IMR-90 (cell line): ENCODE measurements around the gene ADAMTS12. TPM values are rescaled to one million over a fixed set of nuclear protein-coding genes. Genes with fewer than 3 reads are reported as not detected.

Source experiments
- ATAC-seq: fragments of 200-7000 bp; cut with Tn5 transposase; 2 replicates; pipeline ENCODE4 v1.9.1; 2020; ENCODE audit warnings: low read depth, mild to moderate bottlenecking, moderate library complexity
- BruUV-seq: library from RNA; stranded (reverse); fragments of 400-500 nt; replicated peaks from 2 replicates; lab custom pipeline; 2021; lab: Mats Ljungman, UMichigan
- CTCF ChIA-PET: fragments of 300-600 bp; formaldehyde crosslinking; extraction: SDS; loops from one replicate; lab custom pipeline; 2021; ENCODE audit warnings: antibody characterized with exemption; lab: Yijun Ruan, JAX
- POLR2A ChIA-PET: fragments of 300-600 bp; sonication (Branson Sonifier 250); formaldehyde crosslinking; loops from one replicate; lab custom pipeline; 2022; ENCODE audit warnings: antibody characterized with exemption; ENCODE audit not compliant: unreplicated experiment; lab: Charles Lee
- DNase-seq: peaks from one replicate; pipeline ENCODE4 v3.0.0; 2013
- H2AFZ ChIP-seq: replicated peaks from 2 replicates; pipeline ENCODE3; 2013; ENCODE audit warnings: low read length, mild to moderate bottlenecking; ENCODE audit not compliant: poor library complexity
- H2AK5ac ChIP-seq: 2 replicates; pipeline ENCODE4 v1.6.1; 2013; ENCODE audit warnings: low read depth, low read length, inconsistent platforms
- H2AK9ac ChIP-seq: replicated peaks from 2 replicates; pipeline ENCODE3; 2013; ENCODE audit warnings: mild to moderate bottlenecking, low read depth, low read length, moderate library complexity; ENCODE audit not compliant: poor library complexity
- H2BK120ac ChIP-seq: 2 replicates; pipeline ENCODE4 v1.6.1; 2013; ENCODE audit warnings: low read depth, low read length, inconsistent platforms
- H2BK15ac ChIP-seq: 3 replicates; pipeline ENCODE4 v1.6.1; 2013; ENCODE audit warnings: low read depth, low read length, inconsistent platforms
- H2BK20ac ChIP-seq: 2 replicates; pipeline ENCODE4 v1.6.1; 2013; ENCODE audit warnings: low read depth, mild to moderate bottlenecking, inconsistent platforms, low read length, moderate library complexity
- H2BK5ac ChIP-seq: 2 replicates; pipeline ENCODE4 v1.6.1; 2013; ENCODE audit warnings: mild to moderate bottlenecking, low read depth, low read length, inconsistent platforms; ENCODE audit not compliant: poor library complexity, severe bottlenecking
- H3K14ac ChIP-seq: replicated peaks from 2 replicates; pipeline ENCODE4 v1.6.1; 2013; ENCODE audit warnings: low read depth, low read length, inconsistent platforms
- H3K18ac ChIP-seq: 2 replicates; pipeline ENCODE4 v1.6.1; 2013; ENCODE audit warnings: low read depth, low read length, control low read depth
- H3K23ac ChIP-seq: 2 replicates; pipeline ENCODE4 v1.6.1; 2013; ENCODE audit warnings: low read depth, low read length, inconsistent platforms
- H3K27ac ChIP-seq: 2 replicates; pipeline ENCODE4 v1.5.1; 2013; ENCODE audit warnings: mild to moderate bottlenecking, control low read depth, low read length; ENCODE audit not compliant: insufficient read depth
- H3K27me3 ChIP-seq: 2 replicates; pipeline ENCODE4 v1.6.1; 2013; ENCODE audit warnings: low read length; ENCODE audit not compliant: control insufficient read depth, insufficient read depth
- H3K36me3 ChIP-seq: 2 replicates; pipeline ENCODE4 v1.6.1; 2013; ENCODE audit warnings: low read length, mixed read lengths; ENCODE audit not compliant: control insufficient read depth, insufficient read depth
- H3K4ac ChIP-seq: 2 replicates; pipeline ENCODE4 v1.6.1; 2013; ENCODE audit warnings: low read depth, low read length, inconsistent platforms
- H3K4me1 ChIP-seq: 2 replicates; pipeline ENCODE4 v1.6.1; 2013; ENCODE audit warnings: low read length, mixed read lengths; ENCODE audit not compliant: control insufficient read depth, insufficient read depth
- H3K4me2 ChIP-seq: 2 replicates; pipeline ENCODE4 v1.6.1; 2013; ENCODE audit warnings: low read depth, mild to moderate bottlenecking, control low read depth, low read length, moderate library complexity
- H3K4me3 ChIP-seq: 2 replicates; pipeline ENCODE4 v1.5.1; 2013; ENCODE audit warnings: low read depth, mild to moderate bottlenecking, control low read depth, low read length, moderate library complexity; ENCODE audit not compliant: insufficient read depth
- H3K56ac ChIP-seq: 2 replicates; pipeline ENCODE4 v1.6.1; 2013; ENCODE audit warnings: low read length, inconsistent platforms; ENCODE audit not compliant: insufficient read depth; ENCODE audit errors: extremely low read depth
- H3K79me1 ChIP-seq, 2 experiments: 2 replicates each; pipeline ENCODE4 v1.6.1; 2013; ENCODE audit warnings: low read length in 2 of 2, inconsistent platforms in 1 of 2, low read depth in 1 of 2
- H3K9ac ChIP-seq: 2 replicates; pipeline ENCODE4 v1.6.1; 2013; ENCODE audit warnings: low read depth, low read length, control low read depth
- H3K9me1 ChIP-seq: 2 replicates; pipeline ENCODE4 v1.6.1; 2013; ENCODE audit warnings: low read length, inconsistent platforms; ENCODE audit not compliant: insufficient read depth
- H3K9me3 ChIP-seq: 2 replicates; pipeline ENCODE4 v1.6.1; 2013; ENCODE audit warnings: low read length; ENCODE audit not compliant: control insufficient read depth, insufficient read depth
- H4K20me1 ChIP-seq: 2 replicates; pipeline ENCODE4 v1.6.1; 2013; ENCODE audit warnings: low read length, inconsistent platforms; ENCODE audit not compliant: insufficient read depth
- H4K5ac ChIP-seq: 2 replicates; pipeline ENCODE4 v1.6.1; 2013; ENCODE audit warnings: mild to moderate bottlenecking, low read depth, low read length, control low read depth
- H4K8ac ChIP-seq, 2 experiments: 2 replicates each; pipeline ENCODE4 v1.6.1; 2013; ENCODE audit warnings: low read depth in 2 of 2, low read length in 2 of 2, control low read depth in 1 of 2, inconsistent platforms in 1 of 2
- H4K91ac ChIP-seq: 2 replicates; pipeline ENCODE4 v1.6.1; 2013; ENCODE audit warnings: low read depth, low read length, inconsistent platforms; ENCODE audit not compliant: insufficient read depth
- BHLHE40 ChIP-seq: fragments of 150-350 bp; IDR thresholded peaks from 2 replicates; pipeline ENCODE4 v1.6.1; 2016; ENCODE audit warnings: mild to moderate bottlenecking, low read depth, low read length
- CTCF ChIP-seq: conservative IDR thresholded peaks from 2 replicates; pipeline ENCODE4 v1.5.1; 2012; ENCODE audit warnings: mild to moderate bottlenecking, low read depth, low read length, improper control_type of control experiment
- ELK1 ChIP-seq: fragments of 150-350 bp; IDR thresholded peaks from 2 replicates; pipeline ENCODE4 v1.6.1; 2016; ENCODE audit warnings: low read depth, mild to moderate bottlenecking, low read length, moderate library complexity, borderline replicate concordance
- FOS ChIP-seq: fragments of 150-350 bp; IDR thresholded peaks from 2 replicates; pipeline ENCODE4 v1.6.1; 2016; ENCODE audit warnings: low read depth, low read length
- MAFK ChIP-seq: IDR thresholded peaks from 2 replicates; pipeline ENCODE4 v1.6.1; 2012; ENCODE audit warnings: low read depth, low read length, improper control_type of control experiment
- MXI1 ChIP-seq: IDR thresholded peaks from 2 replicates; pipeline ENCODE4 v1.6.1; 2012; ENCODE audit warnings: low read depth, mild to moderate bottlenecking, low read length, moderate library complexity, borderline replicate concordance
- NFE2L2 ChIP-seq: fragments of 150-350 bp; IDR thresholded peaks from 2 replicates; pipeline ENCODE4 v1.6.1; 2016; ENCODE audit warnings: low read depth, mild to moderate bottlenecking, low read length
- POLR2A ChIP-seq: IDR thresholded peaks from 2 replicates; pipeline ENCODE4 v1.6.1; 2012; ENCODE audit warnings: mild to moderate bottlenecking, low read depth, low read length
- RAD21 ChIP-seq: IDR thresholded peaks from 2 replicates; pipeline ENCODE4 v1.6.1; 2012; ENCODE audit warnings: low read length, improper control_type of control experiment
- RCOR1 ChIP-seq: IDR thresholded peaks from 2 replicates; pipeline ENCODE4 v1.6.1; 2012; ENCODE audit warnings: mild to moderate bottlenecking, low read length, improper control_type of control experiment; ENCODE audit not compliant: insufficient replicate concordance
- RFX5 ChIP-seq: IDR thresholded peaks from 2 replicates; pipeline ENCODE4 v1.8.0; 2012; ENCODE audit warnings: low read depth, mild to moderate bottlenecking, low read length, moderate library complexity
- SMC3 ChIP-seq: fragments of 150-350 bp; IDR thresholded peaks from 2 replicates; pipeline ENCODE4 v1.6.1; 2016; ENCODE audit warnings: low read depth, mild to moderate bottlenecking, antibody characterized with exemption, low read length, moderate library complexity
- USF2 ChIP-seq: fragments of 150-350 bp; IDR thresholded peaks from 2 replicates; pipeline ENCODE4 v1.6.1; 2017; ENCODE audit warnings: mild to moderate bottlenecking, antibody characterized with exemption, low read length, low read depth
- WGBS, 2 experiments: methylation state at CpG; one replicate each; pipeline versions ENCODE4 v1.1.5 to v1.1.7; 2013; ENCODE audit warnings: missing lambda C conversion rate in 2 of 2; ENCODE audit not compliant: insufficient read length in 1 of 2; ENCODE audit errors: extremely low coverage in 2 of 2; 5-methylcytosine and 5-hydroxymethylcytosine counted together
- dilution Hi-C: fragments of 300-500 bp; cut with HindIII; formaldehyde crosslinking; loops from one replicate; pipeline ENCODE4 v1.14.3; 2018; ENCODE audit warnings: low sequenced_read_pairs; ENCODE audit not compliant: unreplicated experiment
- in situ Hi-C: fragments of 300-500 bp; cut with MboI; formaldehyde crosslinking; loops from 3 replicates; pipeline ENCODE4 v1.14.3; 2019; ENCODE audit warnings: low sequenced_read_pairs, inconsistent platforms, mixed read lengths
- intact Hi-C: fragments of 100-400 bp; cut with micrococcal nuclease; formaldehyde crosslinking; loops from 2 replicates; pipeline ENCODE4 v1.10.0; 2022
- polyA plus RNA-seq, 3 experiments: library from polyadenylated mRNA; depleted of rRNA; stranded (reverse); fragments of >200 nt; gene quantifications; 2 replicates each; pipeline ENCODE4 v1.2.3, GENCODE V29; 2012; ENCODE audit warnings: low replicate concordance in 1 of 3
- total RNA-seq: library from RNA; depleted of rRNA; stranded (reverse); fragments of >200 nt; gene quantifications from 2 replicates; pipeline ENCODE4 v1.2.3, GENCODE V29; 2012

ADAMTS12 gene
- total and polyA plus RNA-seq, 2 of the 4 experiments (the other 2 are of a cell fraction): 27.3 to 51.3 TPM

- H3K18ac ChIP-seq: peak overlapping the region; percentile 13
- ATAC-seq (no peak), DNase-seq (no peak)
- CTCF ChIA-PET: no interaction called here
- peak overlapping the region; percentile 95 for H2BK20ac ChIP-seq
- H3K36me3 ChIP-seq: no peaks in the 10 kb centered on the region
- peak overlapping the region; percentile 15 for H2AK9ac ChIP-seq
- H4K20me1 ChIP-seq: peaks cover 2% of the 10 kb centered on the region; the same call in 1 of the 2 replicates
- peak overlapping the region; percentile 75; the same call in 2 of the 3 replicates for H2BK15ac ChIP-seq
- dilution Hi-C loops (no loop called here), in situ Hi-C loops (no loop called here), intact Hi-C loops (loop anchor here (2.0 kb wide), 1 partner anchor 53 kb away; no protein-coding TSS in a partner anchor)
- peak overlapping the region; percentile 96 for H2BK120ac ChIP-seq
- H3K9me1 ChIP-seq: peaks cover 21% of the 10 kb centered on the region
- H3K4me1 ChIP-seq: peaks cover 16% of the 10 kb centered on the region
- H3K27me3 ChIP-seq: no peaks in the 10 kb centered on the region
- H3K23ac ChIP-seq: peak overlapping the region; percentile 72; the same call in 1 of the 2 replicates
- H3K79me1 ChIP-seq: peaks cover 10 to 53% of the 10 kb centered on the region in 2 experiments; a peak in 3 of 4 replicates
- peak overlapping the region; percentile 2; the same call in 1 of the 2 replicates for H4K5ac ChIP-seq
- POLR2A ChIA-PET: no interaction called here
- H2AK5ac ChIP-seq: peak overlapping the region; percentile 93
- H3K4me2 ChIP-seq: no peak overlapping the region
- H3K4ac ChIP-seq: peak overlapping the region; percentile 88
- H2AFZ ChIP-seq: peak overlapping the region; percentile 38
- H2BK5ac ChIP-seq: peak overlapping the region; percentile 71
- TF ChIP-seq RFX5 (no peak), ELK1 (no peak), RCOR1 (no peak), MAFK (no peak), POLR2A (no peak), MXI1 (no peak), SMC3 (no peak), FOS (no peak), USF2 (no peak), RAD21 (no peak), CTCF (no peak), NFE2L2 (no peak), BHLHE40 (no peak)
- no peak overlapping the region for H3K9ac ChIP-seq
- no peak overlapping the region for H3K56ac ChIP-seq
- H3K9me3 ChIP-seq: no peaks in the 10 kb centered on the region
- peak overlapping the region; percentile 60 for H3K27ac ChIP-seq
- no peak overlapping the region for H3K4me3 ChIP-seq
- H4K8ac ChIP-seq: peak overlapping the region; percentile 33 to 58
- peak overlapping the region; percentile 76 for H4K91ac ChIP-seq
- peak overlapping the region; percentile 93 for H3K14ac ChIP-seq
- WGBS, 2 experiments: 92% methylated on average over 2 of the region's 5 CpGs; no CpG with 5 or more reads in 1 of the 2 experiments
- no TSS peak for BruUV-seq
Observed at GRCh38 chr5:33789567-33789957, 102.2 kb downstream of the ADAMTS12 start.
